GM11168 (cell line): Measurements from ENCODE around the gene BAZ1B.
"Not testable (repeated sequence)": the region's sequence is repeated elsewhere in the genome, so short reads cannot be mapped to it uniquely, and the experiment has no call there.

ENCODE experiments used
- in situ Hi-C: fragments of 300-500 bp; cut with MboI; formaldehyde crosslinking; loops from one replicate; pipeline ENCODE4 v1.12.0; 2022; ENCODE audit warnings: low sequenced_read_pairs; ENCODE audit not compliant: unreplicated experiment

The BAZ1B gene

GRCh38 chr7:73433924-73434700 is 88.0 kb downstream of the BAZ1B start:
- in situ Hi-C loops = no loop called here

- in situ Hi-C loops = no loop called here
Measured at GRCh38 chr7:73432676-73433075, 89.4 kb downstream of the BAZ1B start.

GRCh38 chr7:73431041-73431835 is 90.9 kb downstream of the BAZ1B start:
- in situ Hi-C loops = no loop called here

GRCh38 chr7:73430540-73430939 is 91.6 kb downstream of the BAZ1B start:
- in situ Hi-C loops = not testable (repeated sequence)

- in situ Hi-C loops = no loop called here
Measured at GRCh38 chr7:73429622-73430505, 92.2 kb downstream of the BAZ1B start.

GRCh38 chr7:73429215-73429614 is 92.9 kb downstream of the BAZ1B start:
- in situ Hi-C loops = no loop called here

GRCh38 chr7:73427902-73428787 is 93.9 kb downstream of the BAZ1B start:
- in situ Hi-C loops = no loop called here

GRCh38 chr7:73426016-73426415 is 96.1 kb downstream of the BAZ1B start:
- in situ Hi-C loops = no loop called here

- in situ Hi-C loops = no loop called here
Measured at GRCh38 chr7:73425356-73425983, 96.6 kb downstream of the BAZ1B start.

- in situ Hi-C loops = no loop called here
Measured at GRCh38 chr7:73424489-73424885, 97.6 kb downstream of the BAZ1B start.

- in situ Hi-C loops = no loop called here
Measured at GRCh38 chr7:73423519-73424488, 98.3 kb downstream of the BAZ1B start.

- in situ Hi-C loops = not testable (repeated sequence)
Measured at GRCh38 chr7:73420610-73421009, 101.5 kb downstream of the BAZ1B start.

GRCh38 chr7:73420016-73420415 is 102.1 kb downstream of the BAZ1B start:
- in situ Hi-C loops = not testable (repeated sequence)

- in situ Hi-C loops = no loop called here
Measured at GRCh38 chr7:73418113-73418703, 103.9 kb downstream of the BAZ1B start.

GRCh38 chr7:73410541-73411131 is 111.5 kb downstream of the BAZ1B start:
- in situ Hi-C loops = not testable (repeated sequence)

- in situ Hi-C loops = not testable (repeated sequence)
Measured at GRCh38 chr7:73404860-73405259, 117.2 kb downstream of the BAZ1B start.
